ENCODE measurements around the gene LPAR4. TPM values are rescaled to one million over a fixed set of nuclear protein-coding genes. Genes with fewer than 3 reads are reported as not detected.
A peak's percentile ranks its signal among the peaks of the same experiment; 100 is the strongest.

The LPAR4 gene
- polyA plus RNA-seq, 3 donors, result not detected

DNA sequence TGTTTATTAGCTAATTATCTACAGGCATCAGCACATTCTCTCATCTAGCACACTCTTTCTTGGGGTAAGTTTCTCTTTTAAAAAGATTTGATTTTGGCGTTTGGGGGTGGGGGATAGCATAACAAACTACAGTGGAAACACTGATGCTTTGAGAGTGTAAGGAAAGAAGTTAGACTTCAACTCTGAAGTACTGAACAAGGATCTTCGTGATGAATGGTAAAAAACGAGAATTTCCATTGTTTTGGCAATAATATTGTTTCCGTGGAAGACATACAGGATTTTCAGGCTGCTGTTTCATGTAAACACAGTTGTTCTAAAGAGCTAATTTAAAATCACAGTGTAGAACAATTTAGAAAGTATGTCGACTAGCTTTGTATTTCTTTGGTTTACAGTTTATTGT is 451 bp downstream of the LPAR4 start:
- H3K79me2 ChIP-seq (ENCODE audit: insufficient read depth, low read length), result no peaks in the 10 kb centered on the region
- intact Hi-C loops (cut with micrococcal nuclease), result no loop called here
- H3K4me3 ChIP-seq (replicated peaks in 1 of 3; ENCODE audit: low read depth in 2 of 3, low read length in 3 of 3), result no peak overlapping the region
- H3K27me3 ChIP-seq (ENCODE audit: control insufficient read depth in 2 of 2, insufficient read depth in 2 of 2, low read length in 2 of 2), result no peaks in the 10 kb centered on the region
- no peaks in the 10 kb centered on the region for H4K20me1 ChIP-seq (ENCODE audit: insufficient read depth, low read length)
- WGBS (ENCODE audit: insufficient coverage), result 100% methylated on average over 2 of the region's 5 CpGs
- no peaks in the 10 kb centered on the region for H3K9me3 Mint-ChIP-seq
- TF ChIP-seq, protein P1, sequence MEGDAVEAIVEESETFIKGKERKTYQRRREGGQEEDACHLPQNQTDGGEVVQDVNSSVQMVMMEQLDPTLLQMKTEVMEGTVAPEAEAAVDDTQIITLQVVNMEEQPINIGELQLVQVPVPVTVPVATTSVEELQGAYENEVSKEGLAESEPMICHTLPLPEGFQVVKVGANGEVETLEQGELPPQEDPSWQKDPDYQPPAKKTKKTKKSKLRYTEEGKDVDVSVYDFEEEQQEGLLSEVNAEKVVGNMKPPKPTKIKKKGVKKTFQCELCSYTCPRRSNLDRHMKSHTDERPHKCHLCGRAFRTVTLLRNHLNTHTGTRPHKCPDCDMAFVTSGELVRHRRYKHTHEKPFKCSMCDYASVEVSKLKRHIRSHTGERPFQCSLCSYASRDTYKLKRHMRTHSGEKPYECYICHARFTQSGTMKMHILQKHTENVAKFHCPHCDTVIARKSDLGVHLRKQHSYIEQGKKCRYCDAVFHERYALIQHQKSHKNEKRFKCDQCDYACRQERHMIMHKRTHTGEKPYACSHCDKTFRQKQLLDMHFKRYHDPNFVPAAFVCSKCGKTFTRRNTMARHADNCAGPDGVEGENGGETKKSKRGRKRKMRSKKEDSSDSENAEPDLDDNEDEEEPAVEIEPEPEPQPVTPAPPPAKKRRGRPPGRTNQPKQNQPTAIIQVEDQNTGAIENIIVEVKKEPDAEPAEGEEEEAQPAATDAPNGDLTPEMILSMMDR (IDR thresholded peaks at IDR 0.05), result no peak
- H3K4me1 ChIP-seq (ENCODE audit: control insufficient read depth in 1 of 2, insufficient read depth in 2 of 2, low read length in 2 of 2), result no peaks in the 10 kb centered on the region
- H3K4me2 ChIP-seq (replicated peaks; ENCODE audit: extremely low read depth, low read length, poor library complexity, severe bottlenecking), result peak overlapping the region; percentile 18
- H2AFZ ChIP-seq (ENCODE audit: insufficient read depth, low read depth, low read length, poor library complexity, severe bottlenecking), result no peak overlapping the region
- no peaks in the 10 kb centered on the region for H3K4me1 Mint-ChIP-seq
- no peaks in the 10 kb centered on the region for H3K9me3 ChIP-seq (replicated peaks in 1 of 2; ENCODE audit: control insufficient read depth in 1 of 2, insufficient read depth in 1 of 2, low read length in 2 of 2)
- no peak overlapping the region for H3K27ac ChIP-seq (ENCODE audit: low read depth in 1 of 2, low read length in 2 of 2)
- H3K36me3 ChIP-seq (replicated peaks in 1 of 2; ENCODE audit: control insufficient read depth in 1 of 2, insufficient read depth in 2 of 2, low read length in 2 of 2), result no peaks in the 10 kb centered on the region
- peaks cover 0 to 3% (median 1%) of the 10 kb centered on the region in 3 donors for H3K27me3 Mint-ChIP-seq (ENCODE audit: low read depth in 3 of 3)
- no peak overlapping the region for H3K27ac Mint-ChIP-seq
- peak overlapping the region in 1 of 2 donors; percentile 35 for H3K4me3 Mint-ChIP-seq
- no peak overlapping the region for H3K9ac ChIP-seq (ENCODE audit: insufficient read depth, low read length, poor library complexity, severe bottlenecking)
- no peak for DNase-seq
- no peaks in the 10 kb centered on the region for H3K36me3 Mint-ChIP-seq

DNA sequence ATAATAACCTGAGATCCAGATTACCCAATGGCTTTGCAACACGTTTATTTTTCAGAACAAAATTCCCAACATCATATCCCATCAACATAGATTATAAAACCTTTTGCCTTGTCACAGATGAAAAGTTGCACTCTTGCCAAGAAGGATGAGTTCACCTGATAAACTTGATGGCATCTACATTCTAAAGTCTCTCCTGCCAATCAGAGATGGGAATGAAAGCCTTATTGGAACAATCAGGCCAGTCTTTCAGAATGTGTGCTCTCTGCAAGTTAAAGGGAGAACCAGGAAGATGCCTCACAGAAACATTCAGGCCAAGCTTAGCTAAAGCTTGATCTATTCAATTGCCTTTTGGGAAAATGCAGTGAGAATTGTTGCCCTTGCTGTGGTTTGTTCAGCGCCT is 1.3 kb downstream of the LPAR4 start:
- no peaks in the 10 kb centered on the region for H3K9me3 Mint-ChIP-seq
- no peaks in the 10 kb centered on the region for H3K36me3 ChIP-seq (replicated peaks in 1 of 2; ENCODE audit: control insufficient read depth in 1 of 2, insufficient read depth in 2 of 2, low read length in 2 of 2)
- H3K4me3 Mint-ChIP-seq, result no peak overlapping the region
- H2AFZ ChIP-seq (ENCODE audit: insufficient read depth, low read depth, low read length, poor library complexity, severe bottlenecking), result no peak overlapping the region
- no CpG with 5 or more reads among the region's 2 CpGs for WGBS (ENCODE audit: insufficient coverage)
- TF ChIP-seq, protein P1 (IDR thresholded peaks at IDR 0.05), result no peak
- no peaks in the 10 kb centered on the region for H3K9me3 ChIP-seq (replicated peaks in 1 of 2; ENCODE audit: control insufficient read depth in 1 of 2, insufficient read depth in 1 of 2, low read length in 2 of 2)
- H3K27me3 Mint-ChIP-seq (ENCODE audit: low read depth in 3 of 3), result peaks cover 0 to 3% (median 1%) of the 10 kb centered on the region in 3 donors
- intact Hi-C loops (cut with micrococcal nuclease), result no loop called here
- H3K4me3 ChIP-seq (replicated peaks in 1 of 3; ENCODE audit: low read depth in 2 of 3, low read length in 3 of 3), result no peak overlapping the region
- H3K27ac Mint-ChIP-seq, result no peak overlapping the region
- no peak overlapping the region for H3K27ac ChIP-seq (ENCODE audit: low read depth in 1 of 2, low read length in 2 of 2)
- H3K27me3 ChIP-seq (ENCODE audit: control insufficient read depth in 2 of 2, insufficient read depth in 2 of 2, low read length in 2 of 2), result no peaks in the 10 kb centered on the region
- H3K4me2 ChIP-seq (replicated peaks; ENCODE audit: extremely low read depth, low read length, poor library complexity, severe bottlenecking), result no peak overlapping the region
- H4K20me1 ChIP-seq (ENCODE audit: insufficient read depth, low read length), result no peaks in the 10 kb centered on the region
- no peak overlapping the region for H3K9ac ChIP-seq (ENCODE audit: insufficient read depth, low read length, poor library complexity, severe bottlenecking)
- H3K79me2 ChIP-seq (ENCODE audit: insufficient read depth, low read length), result no peaks in the 10 kb centered on the region
- no peaks in the 10 kb centered on the region for H3K36me3 Mint-ChIP-seq
- DNase-seq, result no peak
- H3K4me1 Mint-ChIP-seq, result peaks cover 6% of the 10 kb centered on the region
- peaks cover 0 to 3% of the 10 kb centered on the region in 2 donors for H3K4me1 ChIP-seq (ENCODE audit: control insufficient read depth in 1 of 2, insufficient read depth in 2 of 2, low read length in 2 of 2)
